Hematopoietic multipotent progenitor cell treated with erythropoietin and hydrocortisone succinate and interleukin-3 and kit ligand, for 15 days (in vitro differentiated cells): Measurements from ENCODE around the gene LCMT1.

ENCODE experiments used
- DNase-seq: peaks from one replicate; pipeline ENCODE4 v3.0.0-alpha.2; 2015; ENCODE audit warnings: low spot score

The LCMT1 gene

DNA sequence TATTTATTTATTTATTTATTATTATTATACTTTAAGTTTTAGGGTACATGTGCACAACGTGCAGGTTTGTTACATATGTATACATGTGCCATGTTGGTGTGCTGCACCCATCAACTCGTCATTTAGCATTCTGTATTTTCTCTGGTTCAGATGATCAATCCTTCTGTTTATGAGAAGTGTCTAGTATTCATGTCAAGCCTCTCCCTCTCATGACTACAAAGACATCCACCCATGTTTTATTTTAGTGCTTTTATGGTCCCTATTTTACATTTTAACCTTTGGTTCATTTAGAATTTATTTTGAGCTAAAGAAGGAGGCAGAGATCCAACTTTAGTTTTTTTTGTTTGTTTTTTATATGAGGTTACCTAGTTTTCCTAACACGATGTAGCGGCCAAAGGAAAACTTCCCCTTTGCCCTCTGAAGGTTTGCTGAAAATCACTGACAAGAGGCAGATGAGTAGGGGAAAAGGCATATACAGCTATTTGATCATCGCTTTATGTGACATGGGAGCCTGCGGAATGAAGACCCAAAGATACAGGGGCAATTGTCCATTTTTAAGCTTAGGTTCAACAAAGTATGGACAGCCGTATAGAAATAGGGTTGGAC lies 82.8 kb downstream of the LCMT1 start:
- no peak for DNase-seq

- no peak for DNase-seq
These were observed 86.5 kb downstream of the LCMT1 start for GRCh38 chr16:25198021-25198420.

GRCh38 chr16:25199457-25199856 lies 87.9 kb downstream of the LCMT1 start:
- no peak for DNase-seq

- DNase-seq = no peak
These were observed 99.2 kb downstream of the LCMT1 start for GRCh38 chr16:25210758-25211157.

DNA sequence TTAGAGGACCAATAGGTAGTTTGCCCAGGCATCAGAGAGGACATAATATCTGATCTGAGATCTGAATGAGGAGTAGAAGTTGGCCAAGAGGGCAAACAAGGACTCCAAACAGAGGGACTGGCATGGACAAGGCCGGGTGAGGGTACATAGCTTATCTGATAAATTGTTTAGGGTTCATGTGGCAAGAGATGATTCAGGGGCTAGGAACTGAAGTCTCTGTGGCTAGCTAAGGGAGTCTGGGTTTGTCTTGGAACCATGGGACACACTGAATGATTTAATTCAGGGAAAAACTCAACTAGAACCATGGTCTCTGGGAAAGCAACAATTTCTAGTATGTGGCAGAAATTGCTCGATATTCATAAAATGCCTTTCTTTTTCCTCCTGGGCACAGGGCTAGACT lies 101.1 kb downstream of the LCMT1 start:
- no peak for DNase-seq

DNA sequence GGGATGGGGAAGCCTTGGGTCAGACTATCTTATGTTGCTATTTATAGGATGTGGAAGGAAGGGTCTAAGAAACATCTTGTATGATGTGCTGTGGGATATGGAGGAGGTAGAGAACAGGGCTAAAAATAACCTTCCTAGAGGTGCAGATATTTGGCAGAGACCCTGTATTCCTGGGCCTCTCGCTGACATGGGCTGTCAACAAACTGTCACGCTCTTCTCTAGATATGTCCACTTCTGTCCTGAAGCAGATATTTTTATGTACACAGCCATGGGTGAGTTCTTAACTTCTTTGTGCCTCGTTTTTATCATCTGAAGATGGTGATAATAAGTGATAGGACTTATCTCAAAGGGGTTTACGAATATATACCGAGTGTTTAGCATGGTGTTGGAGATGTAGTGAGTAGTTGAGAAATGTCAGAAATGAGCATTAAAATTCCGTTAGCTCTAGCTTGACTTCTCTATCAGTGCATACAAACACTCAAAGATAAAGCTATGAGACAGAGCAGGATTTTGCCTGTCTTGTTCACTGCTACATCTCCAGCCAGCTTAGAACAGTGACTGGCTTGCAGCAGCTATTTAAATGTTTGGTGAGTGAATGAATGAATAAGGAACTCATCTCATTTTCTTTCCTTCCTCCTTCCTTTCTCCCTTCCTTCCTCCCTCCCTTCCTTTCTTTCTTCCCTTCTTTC lies 102.3 kb downstream of the LCMT1 start:
- no peak for DNase-seq

- no peak for DNase-seq
These were observed 105.6 kb downstream of the LCMT1 start for GRCh38 chr16:25217112-25217511.

DNA sequence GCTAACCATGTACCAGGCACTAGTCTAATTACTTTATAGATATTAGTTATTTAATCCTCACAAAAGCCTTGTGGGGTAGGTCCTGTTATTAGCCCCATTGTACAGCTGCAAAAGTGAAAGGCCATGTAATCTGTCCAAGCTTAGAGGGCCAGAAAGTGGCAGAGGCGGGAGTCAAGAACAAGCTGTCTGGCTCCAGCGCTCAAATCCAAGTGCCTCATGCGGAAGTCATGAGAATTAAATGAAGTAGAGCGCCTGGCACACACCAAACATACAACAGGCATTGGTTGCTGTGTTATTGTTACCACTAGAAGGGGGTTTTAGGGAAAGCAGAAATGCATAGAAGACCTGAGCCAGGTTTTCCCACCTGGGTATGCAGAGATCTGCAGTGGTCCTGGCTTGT lies 106.4 kb downstream of the LCMT1 start:
- no peak for DNase-seq

DNA sequence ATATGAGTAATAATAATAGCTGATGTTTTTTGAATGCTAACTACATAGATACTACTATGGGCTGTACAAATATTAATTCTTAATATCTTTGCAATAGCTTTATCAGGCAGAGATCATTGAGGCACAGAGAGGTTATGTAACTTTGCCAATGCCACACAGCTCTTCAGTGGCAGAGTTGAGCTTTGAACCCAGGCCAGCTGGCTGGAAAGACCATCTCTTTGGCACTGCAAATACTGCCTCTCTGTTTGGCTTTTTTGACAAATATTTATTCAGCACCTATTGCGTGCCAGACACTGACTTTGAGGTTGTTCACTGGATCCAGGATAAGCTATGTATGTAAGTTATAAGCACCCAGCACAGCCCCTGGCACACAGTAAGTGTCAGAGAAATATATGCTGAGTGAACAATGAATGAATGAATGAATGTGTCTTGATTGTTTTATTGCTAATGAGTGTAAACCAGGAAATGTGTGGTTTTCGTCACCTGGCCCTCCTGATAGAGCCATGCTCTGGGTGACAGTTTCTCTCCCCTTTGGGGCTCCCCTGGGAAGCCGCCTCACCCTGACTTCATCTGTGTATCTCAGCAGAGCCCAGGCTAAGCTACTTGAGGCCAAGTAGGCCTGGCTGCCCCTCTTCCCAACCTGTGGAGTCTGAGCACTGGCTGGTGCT lies 107.7 kb downstream of the LCMT1 start:
- no peak for DNase-seq

- DNase-seq = no peak
These were observed 111.4 kb downstream of the LCMT1 start for GRCh38 chr16:25222959-25223358.

DNA sequence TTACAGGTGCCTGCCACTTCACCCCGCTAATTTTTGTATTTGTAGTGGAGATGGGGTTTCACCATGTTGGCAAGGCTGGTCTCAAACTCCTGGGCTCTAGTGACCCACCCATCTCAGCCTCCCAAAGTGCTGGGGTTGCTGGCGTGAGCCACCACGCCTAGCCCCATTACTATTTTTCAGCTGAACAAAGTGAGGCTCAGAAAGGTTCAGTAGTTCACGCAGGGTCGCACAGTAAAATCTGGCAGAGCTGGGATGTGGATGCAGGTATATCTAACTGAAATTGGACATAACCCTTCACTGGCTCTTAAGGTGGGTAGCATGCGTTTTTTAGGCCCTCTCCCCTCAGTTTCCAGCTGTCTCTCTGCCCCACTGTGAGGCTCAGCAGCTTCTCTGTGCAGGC lies 112.4 kb downstream of the LCMT1 start:
- DNase-seq = no peak

DNA sequence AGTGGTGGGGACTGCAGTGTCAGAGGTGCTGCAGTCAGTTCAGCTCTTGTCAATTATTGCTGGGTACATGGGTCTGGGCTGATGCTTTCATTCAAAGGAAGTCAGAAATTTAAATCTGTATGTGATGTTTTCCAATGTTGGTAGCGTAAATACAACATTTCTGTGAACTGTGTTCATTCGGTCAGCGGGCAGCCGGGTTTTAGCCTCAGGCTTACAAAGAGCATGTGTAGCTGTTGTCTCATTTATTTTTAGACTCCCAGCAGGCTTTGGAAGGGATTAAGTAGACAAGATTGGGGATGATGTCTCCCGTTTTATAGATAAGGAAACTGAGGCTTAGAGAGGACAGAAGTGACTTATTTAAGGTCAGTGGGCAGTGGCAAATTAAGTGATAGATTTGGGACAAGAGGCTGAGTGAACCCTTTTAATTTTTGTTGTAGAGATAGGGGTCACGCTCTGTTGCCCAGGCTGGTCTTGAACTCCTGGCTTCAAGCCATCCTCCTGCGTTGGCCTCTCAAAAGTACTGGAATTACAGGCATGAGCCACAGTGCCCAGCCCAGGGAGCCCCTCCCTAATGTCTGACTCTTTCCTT lies 113.3 kb downstream of the LCMT1 start:
- no peak for DNase-seq
